OCI-LY3 (cell line): Measurements from ENCODE around the gene TAMALIN.

Source experiments
- H2AFZ ChIP-seq: fragments of 200-600, 300-600 bp; shearing (Covaris generic); 2 replicates; pipeline ENCODE4 v1.6.0; 2014; ENCODE audit warnings: antibody characterized with exemption, low read depth, low read length
- H3K27ac ChIP-seq: fragments of 200-600, 300-600 bp; sonication (generic); 2 replicates; pipeline ENCODE4 v1.5.1; 2014; ENCODE audit warnings: mild to moderate bottlenecking, low read length, moderate library complexity, mixed read lengths
- H3K27me3 ChIP-seq: fragments of 200-600, 300-600 bp; sonication (generic); 2 replicates; pipeline ENCODE4 v1.6.1; 2014; ENCODE audit warnings: low read depth, low read length, mixed read lengths
- H3K36me3 ChIP-seq: fragments of 200-600, 300-600 bp; sonication (generic); replicated peaks from 2 replicates; pipeline ENCODE3; 2014; ENCODE audit warnings: low read depth, low read length, mixed read lengths
- H3K4me1 ChIP-seq: fragments of 300-600, 200-600 bp; sonication (generic); 2 replicates; pipeline ENCODE4 v1.6.1; 2014; ENCODE audit warnings: low read length, mixed read lengths
- H3K4me2 ChIP-seq: fragments of 200-600, 300-600 bp; sonication (generic); 2 replicates; pipeline ENCODE4 v1.6.1; 2014; ENCODE audit warnings: low read length, mixed read lengths
- H3K4me3 ChIP-seq: fragments of 300-600, 200-600 bp; sonication (generic); 2 replicates; pipeline ENCODE4 v1.5.1; 2014; ENCODE audit warnings: antibody characterized with exemption, mild to moderate bottlenecking, low read length, moderate library complexity
- H3K79me2 ChIP-seq: fragments of 300-600, 200-600 bp; shearing (Covaris generic); 2 replicates; pipeline ENCODE4 v1.6.1; 2014; ENCODE audit warnings: mild to moderate bottlenecking, low read length, mixed read lengths
- H3K9ac ChIP-seq: fragments of 300-600, 200-600 bp; shearing (Covaris generic); 2 replicates; pipeline ENCODE4 v1.6.0; 2014; ENCODE audit warnings: mild to moderate bottlenecking, low read length, moderate library complexity
- H3K9me3 ChIP-seq: fragments of 200-600, 300-600 bp; shearing (Covaris generic); 2 replicates; pipeline ENCODE4 v1.6.1; 2014; ENCODE audit warnings: low read length, mixed read lengths; ENCODE audit not compliant: insufficient read depth
- H4K20me1 ChIP-seq: fragments of 200-600, 300-600 bp; sonication (generic); 2 replicates; pipeline ENCODE4 v1.6.1; 2016; ENCODE audit warnings: low read length, mixed read lengths; ENCODE audit not compliant: insufficient read depth
- CTCF ChIP-seq: fragments of 200-600, 300-600 bp; sonication (generic); IDR thresholded peaks from 2 replicates; pipeline ENCODE4 v1.5.1; 2014; ENCODE audit warnings: antibody characterized with exemption, low read length, low read depth
- EZH2phosphoT487 ChIP-seq: fragments of 200-600 bp; shearing (Covaris generic); IDR thresholded peaks from 2 replicates; pipeline ENCODE4 v1.6.1; 2018; ENCODE audit warnings: antibody characterized with exemption, mixed run types, low read depth

TAMALIN gene

GRCh38 chr12:52054231-52054832, 47.6 kb downstream of the TAMALIN start:
- Histone ChIP-seq H3K9ac (no peak overlapping the region), H3K4me2 (no peak overlapping the region), H3K27me3 (peaks cover 13% of the 10 kb centered on the region), H3K36me3 (no peaks in the 10 kb centered on the region), H4K20me1 (0 out of 2 replicates have a peak, but pooled peaks cover 4% of the 10 kb centered on the region), H3K4me3 (no peak overlapping the region), H3K4me1 (peaks cover 25% of the 10 kb centered on the region), H3K27ac (no peak overlapping the region), H3K79me2 (no peaks in the 10 kb centered on the region), H3K9me3 (no peaks in the 10 kb centered on the region), H2AFZ (no peak overlapping the region)
- TF ChIP-seq CTCF (no peak), EZH2phosphoT487 (no peak)

GRCh38 chr12:52054833-52055730, 48.3 kb downstream of the TAMALIN start:
- no peak overlapping the region for H3K9ac ChIP-seq
- 0 out of 2 replicates have a peak, but pooled peaks cover 4% of the 10 kb centered on the region for H4K20me1 ChIP-seq
- no peak overlapping the region for H3K27ac ChIP-seq
- H3K9me3 ChIP-seq: no peaks in the 10 kb centered on the region
- peaks cover 13% of the 10 kb centered on the region for H3K27me3 ChIP-seq
- H3K36me3 ChIP-seq: no peaks in the 10 kb centered on the region
- no peak overlapping the region for H3K4me2 ChIP-seq
- no peak overlapping the region for H3K4me3 ChIP-seq
- H3K79me2 ChIP-seq: no peaks in the 10 kb centered on the region
- peaks cover 17% of the 10 kb centered on the region for H3K4me1 ChIP-seq
- no peak overlapping the region for H2AFZ ChIP-seq
- TF ChIP-seq CTCF (no peak), EZH2phosphoT487 (no peak)

DNA sequence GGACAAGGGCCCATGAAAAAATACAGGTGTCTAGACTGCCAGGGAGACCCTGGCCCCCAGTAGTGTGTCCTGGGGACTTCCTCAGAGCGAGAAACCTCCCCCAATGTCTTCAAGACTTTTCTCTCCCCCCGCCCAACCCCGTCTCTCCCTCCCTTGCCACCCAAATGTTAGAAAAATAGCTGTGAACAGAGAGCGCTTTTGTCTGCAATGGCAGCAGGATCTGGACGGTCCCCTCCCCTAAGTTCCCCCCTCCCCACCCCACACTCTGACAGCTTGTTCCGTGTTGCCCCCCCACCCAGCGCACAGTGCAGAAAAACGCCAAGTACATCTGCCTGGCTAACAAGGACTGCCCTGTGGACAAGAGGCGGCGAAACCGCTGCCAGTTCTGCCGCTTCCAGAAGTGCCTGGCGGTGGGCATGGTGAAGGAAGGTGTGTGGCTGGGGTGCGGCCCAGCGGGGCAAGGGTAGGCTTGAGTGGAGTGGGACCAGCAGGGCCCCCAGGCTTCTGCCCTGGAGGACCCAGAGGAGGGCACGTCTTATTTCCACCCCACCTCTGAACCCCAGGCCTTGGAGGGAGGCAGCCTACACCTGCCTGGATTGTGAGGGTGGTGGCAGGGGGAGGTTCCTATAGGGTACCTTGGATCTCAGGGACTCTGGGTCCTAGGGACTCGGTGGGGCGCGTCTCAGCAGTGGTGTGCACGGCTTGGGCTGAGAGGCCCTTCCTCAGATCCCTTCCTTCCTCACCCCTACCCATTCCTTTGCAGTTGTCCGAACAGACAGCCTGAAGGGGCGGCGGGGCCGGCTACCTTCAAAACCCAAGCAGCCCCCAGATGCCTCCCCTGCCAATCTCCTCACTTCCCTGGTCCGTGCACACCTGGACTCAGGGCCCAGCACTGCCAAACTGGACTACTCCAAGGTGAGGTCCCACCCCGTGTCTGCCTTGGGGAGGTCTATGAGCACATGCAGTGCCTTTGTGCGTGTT, 49.3 kb downstream of the TAMALIN start:
- Histone ChIP-seq H3K9ac (no peak overlapping the region), H3K27me3 (peaks cover 13% of the 10 kb centered on the region), H3K4me3 (no peak overlapping the region), H3K4me2 (no peak overlapping the region), H3K9me3 (no peaks in the 10 kb centered on the region), H3K36me3 (no peaks in the 10 kb centered on the region), H3K79me2 (no peaks in the 10 kb centered on the region), H4K20me1 (0 out of 2 replicates have a peak, but pooled peaks cover 4% of the 10 kb centered on the region), H2AFZ (no peak overlapping the region), H3K27ac (no peak overlapping the region), H3K4me1 (peaks cover 13% of the 10 kb centered on the region)
- no peak for TF ChIP-seq EZH2phosphoT487
- no peak for TF ChIP-seq CTCF
